Epithelial cell of esophagus (primary cell): ENCODE results near the gene HSF2BP.
A peak's percentile ranks its signal among the peaks of the same experiment; 100 is the strongest.

Experiments
- DNase-seq: peaks from one replicate; pipeline ENCODE4 v3.0.0; 2010; ENCODE audit warnings: low read depth
- H3K4me3 ChIP-seq: 2 replicates; pipeline ENCODE4 v1.5.1; 2011; ENCODE audit warnings: mild to moderate bottlenecking, low read length, control low read depth
- CTCF ChIP-seq: IDR thresholded peaks from 2 replicates; pipeline ENCODE4 v1.5.1; 2011; ENCODE audit warnings: low read depth, mild to moderate bottlenecking, low read length, control low read depth, inconsistent platforms; ENCODE audit not compliant: insufficient read depth; ENCODE audit errors: missing control alignments

Gene HSF2BP

GRCh38 chr21:43588957-43589356 lies 70.3 kb downstream of the HSF2BP start:
- no peak overlapping the region for H3K4me3 ChIP-seq
- TF ChIP-seq CTCF = no peak

GRCh38 chr21:43585924-43586413 lies 73.3 kb downstream of the HSF2BP start:
- TF ChIP-seq CTCF = no peak
- peak; percentile 99 for DNase-seq
- H3K4me3 ChIP-seq = no peak overlapping the region

More at GRCh38 chr21:43588957-43589356, 70.3 kb downstream of the HSF2BP start:
- no peak for DNase-seq

- no peak for DNase-seq
- no peak for TF ChIP-seq CTCF
- no peak overlapping the region for H3K4me3 ChIP-seq
Measured at GRCh38 chr21:43585514-43585913, 73.8 kb downstream of the HSF2BP start.

- DNase-seq = no peak
Measured at GRCh38 chr21:43581453-43581852, 77.8 kb downstream of the HSF2BP start.

GRCh38 chr21:43578677-43579303 lies 80.5 kb downstream of the HSF2BP start:
- H3K4me3 ChIP-seq = no peak overlapping the region
- TF ChIP-seq CTCF = no peak
- DNase-seq = no peak

More at GRCh38 chr21:43581453-43581852, 77.8 kb downstream of the HSF2BP start:
- no peak for TF ChIP-seq CTCF
- no peak overlapping the region for H3K4me3 ChIP-seq

GRCh38 chr21:43575473-43575844 lies 83.8 kb downstream of the HSF2BP start:
- no peak for DNase-seq
- H3K4me3 ChIP-seq = no peak overlapping the region
- no peak for TF ChIP-seq CTCF
